ENCODE data around the gene SIL1. TPM values are rescaled to one million over a fixed set of nuclear protein-coding genes. Genes with fewer than 3 reads are reported as not detected.

Gene SIL1
- total and polyA plus RNA-seq, 2 donors (not counting 3 experiments of a cell fraction or from before 2014, with no cell fraction given), result 47.6 to 67.2 TPM

DNA sequence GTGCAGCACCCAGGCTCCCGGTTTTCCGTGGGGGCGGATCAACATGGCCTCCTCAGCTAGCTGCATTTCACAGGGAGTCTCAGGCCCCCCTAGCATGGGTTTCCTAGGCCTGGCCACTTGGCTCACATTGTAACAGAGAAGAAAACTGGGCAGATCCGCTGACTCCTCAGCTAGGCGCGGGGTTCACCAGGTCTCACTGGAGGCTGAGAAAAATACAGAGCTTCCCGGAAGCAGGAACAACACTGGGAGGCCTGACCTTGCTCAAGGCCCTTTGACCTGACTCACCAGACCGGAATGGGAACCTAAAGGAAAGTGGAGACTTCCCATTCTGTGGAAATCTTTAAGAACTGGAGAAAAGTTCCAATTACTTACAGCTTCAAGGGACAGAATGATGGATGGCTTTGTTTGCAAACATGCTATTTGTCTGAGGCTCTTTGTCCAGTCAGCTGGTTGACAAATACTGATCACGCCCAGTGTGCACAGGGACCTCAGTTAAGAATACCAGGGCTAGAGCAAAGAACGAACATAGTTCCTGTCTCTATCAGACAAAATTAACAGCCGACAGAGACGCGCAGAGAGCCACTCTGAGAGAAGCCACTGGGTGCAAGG lies 234.3 kb downstream of the SIL1 start:
- H3K4me1 ChIP-seq (ENCODE audit: control insufficient read depth, extremely low read depth, insufficient read depth, low read length), result no peaks in the 10 kb centered on the region
- no peaks in the 10 kb centered on the region for H3K9me1 ChIP-seq (replicated peaks; ENCODE audit: control insufficient read depth, extremely low read depth, insufficient read depth, low read length)
- no peaks in the 10 kb centered on the region for H3K9me3 ChIP-seq (replicated peaks; ENCODE audit: control insufficient read depth, insufficient read depth, low read length)
- no peak overlapping the region for H3K4me3 ChIP-seq (replicated peaks in 1 of 3; ENCODE audit: insufficient read depth in 1 of 3, low read depth in 1 of 3, low read length in 3 of 3)
- dilution Hi-C loops (cut with MboI; ENCODE audit: extremely low pct_ligation_motif_present, low sequenced_read_pairs) (no loop called here), intact Hi-C loops (cut with micrococcal nuclease) (no loop called here)
- no peaks in the 10 kb centered on the region for H4K20me1 ChIP-seq (replicated peaks; ENCODE audit: control insufficient read depth, extremely low read depth, insufficient read depth, low read length)
- FAIRE-seq, result no peak
- H3K4me2 ChIP-seq (ENCODE audit: insufficient read depth, low read length), result no peak overlapping the region
- no peaks in the 10 kb centered on the region for H3K79me2 ChIP-seq (ENCODE audit: control insufficient read depth, insufficient read depth, low read length)
- no peaks in the 10 kb centered on the region for H3K36me3 ChIP-seq (ENCODE audit: control insufficient read depth in 2 of 2, extremely low read depth in 1 of 2, insufficient read depth in 2 of 2, low read length in 2 of 2)
- H3K9ac ChIP-seq (replicated peaks; ENCODE audit: extremely low read depth, insufficient read depth, low read length), result no peak overlapping the region
- no TSS peak for BruUV-seq (replicated peaks)
- TF ChIP-seq GATA2 (IDR thresholded peaks at IDR 0.05; ENCODE audit: insufficient read depth, insufficient read length, low read depth, low read length) (no peak), POLR2A (IDR thresholded peaks at IDR 0.05; ENCODE audit: low read depth, low read length) (no peak), POLR2AphosphoS5 (IDR thresholded peaks at IDR 0.05; ENCODE audit: insufficient read depth, low read depth, low read length) (no peak), MYC (IDR thresholded peaks at IDR 0.05; ENCODE audit: low read depth, low read length) (no peak), JUN (IDR thresholded peaks at IDR 0.05; ENCODE audit: borderline replicate concordance, insufficient read depth, insufficient read length, low read depth) (no peak), FOS (IDR thresholded peaks at IDR 0.05; ENCODE audit: borderline replicate concordance, insufficient read depth, low read length) (no peak), EZH2 (IDR thresholded peaks at IDR 0.05; ENCODE audit: borderline replicate concordance, low read depth, low read length, severe bottlenecking) (no peak), MAX (IDR thresholded peaks at IDR 0.05; ENCODE audit: insufficient read depth, insufficient read length) (no peak)
- TF ChIP-seq, protein P1, sequence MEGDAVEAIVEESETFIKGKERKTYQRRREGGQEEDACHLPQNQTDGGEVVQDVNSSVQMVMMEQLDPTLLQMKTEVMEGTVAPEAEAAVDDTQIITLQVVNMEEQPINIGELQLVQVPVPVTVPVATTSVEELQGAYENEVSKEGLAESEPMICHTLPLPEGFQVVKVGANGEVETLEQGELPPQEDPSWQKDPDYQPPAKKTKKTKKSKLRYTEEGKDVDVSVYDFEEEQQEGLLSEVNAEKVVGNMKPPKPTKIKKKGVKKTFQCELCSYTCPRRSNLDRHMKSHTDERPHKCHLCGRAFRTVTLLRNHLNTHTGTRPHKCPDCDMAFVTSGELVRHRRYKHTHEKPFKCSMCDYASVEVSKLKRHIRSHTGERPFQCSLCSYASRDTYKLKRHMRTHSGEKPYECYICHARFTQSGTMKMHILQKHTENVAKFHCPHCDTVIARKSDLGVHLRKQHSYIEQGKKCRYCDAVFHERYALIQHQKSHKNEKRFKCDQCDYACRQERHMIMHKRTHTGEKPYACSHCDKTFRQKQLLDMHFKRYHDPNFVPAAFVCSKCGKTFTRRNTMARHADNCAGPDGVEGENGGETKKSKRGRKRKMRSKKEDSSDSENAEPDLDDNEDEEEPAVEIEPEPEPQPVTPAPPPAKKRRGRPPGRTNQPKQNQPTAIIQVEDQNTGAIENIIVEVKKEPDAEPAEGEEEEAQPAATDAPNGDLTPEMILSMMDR (IDR thresholded peaks at IDR 0.05; ENCODE audit: extremely low read depth in 1 of 2, insufficient read depth in 1 of 2, low read depth in 1 of 2, low read length in 2 of 2), result no peak
- H3K27me3 ChIP-seq (ENCODE audit: control insufficient read depth in 2 of 2, insufficient read depth in 2 of 2, low read length in 2 of 2), result no peaks in the 10 kb centered on the region
- DNase-seq (ENCODE audit: low read depth, low spot score), result no peak
- H2AFZ ChIP-seq (ENCODE audit: low read depth, low read length), result no peak overlapping the region
- ChIA-PET POLR2A (no interaction called here), CTCF (interaction anchor here (1.7 to 1.9 kb wide), 3 partner anchors 8 to 15 kb away, joined by 4 to 6 read pairs (median 5); no protein-coding TSS in a partner anchor)
- H3K27ac ChIP-seq (ENCODE audit: insufficient read depth, low read depth, low read length), result no peak overlapping the region
